Right hindlimb (tissue), 1 donor: ENCODE results near the gene EVPLL.
"Not testable (repeated sequence)": the region's sequence is repeated elsewhere in the genome, so short reads cannot be mapped to it uniquely, and the experiment has no call there.

ENCODE experiments used
- DNase-seq: peaks from one replicate; pipeline ENCODE4 v3.0.0-alpha.2; 2018

EVPLL gene

GRCh38 chr17:18425593-18425992, 48.0 kb downstream of the EVPLL start:
- DNase-seq: not testable (repeated sequence)

- DNase-seq: not testable (repeated sequence)
Measured at GRCh38 chr17:18426639-18427038, 49.1 kb downstream of the EVPLL start.

GRCh38 chr17:18432206-18432605, 54.6 kb downstream of the EVPLL start:
- not testable (repeated sequence) for DNase-seq
